Muscle layer of colon (tissue), 2 donors: ENCODE measurements around the gene FAR2.
"Not testable (repeated sequence)": the region's sequence is repeated elsewhere in the genome, so short reads cannot be mapped to it uniquely, and the experiment has no call there.

Experiments used
- H3K27ac ChIP-seq: one replicate; pipeline ENCODE4 v1.7.0; 2013; ENCODE audit warnings: low read depth, mild to moderate bottlenecking, low read length, moderate library complexity
- H3K27me3 ChIP-seq, 2 donors: one replicate each; pipeline ENCODE4 v1.7.0; 2013; ENCODE audit warnings: low read length in 2 of 2, mild to moderate bottlenecking in 2 of 2; ENCODE audit not compliant: insufficient read depth in 2 of 2, control insufficient read depth in 1 of 2
- H3K36me3 ChIP-seq: one replicate; pipeline ENCODE4 v1.7.0; 2013; ENCODE audit warnings: mild to moderate bottlenecking, low read length; ENCODE audit not compliant: insufficient read depth
- H3K4me1 ChIP-seq: one replicate; pipeline ENCODE4 v1.7.0; 2013; ENCODE audit warnings: mild to moderate bottlenecking, low read length; ENCODE audit not compliant: insufficient read depth
- H3K4me3 ChIP-seq, 2 donors: one replicate each; pipeline ENCODE4 v1.7.0; 2013; ENCODE audit warnings: low read length in 2 of 2, low read depth in 1 of 2, mild to moderate bottlenecking in 1 of 2, moderate library complexity in 1 of 2
- H3K9ac ChIP-seq: one replicate; pipeline ENCODE4 v1.7.0; 2013; ENCODE audit warnings: low read length
- H3K9me3 ChIP-seq: one replicate; pipeline ENCODE4 v1.7.0; 2013; ENCODE audit warnings: mild to moderate bottlenecking, low read length
- donor health status: abdominal sarcoma.
- donor health status: Adenocarcinoma of cecum.

Gene FAR2

DNA sequence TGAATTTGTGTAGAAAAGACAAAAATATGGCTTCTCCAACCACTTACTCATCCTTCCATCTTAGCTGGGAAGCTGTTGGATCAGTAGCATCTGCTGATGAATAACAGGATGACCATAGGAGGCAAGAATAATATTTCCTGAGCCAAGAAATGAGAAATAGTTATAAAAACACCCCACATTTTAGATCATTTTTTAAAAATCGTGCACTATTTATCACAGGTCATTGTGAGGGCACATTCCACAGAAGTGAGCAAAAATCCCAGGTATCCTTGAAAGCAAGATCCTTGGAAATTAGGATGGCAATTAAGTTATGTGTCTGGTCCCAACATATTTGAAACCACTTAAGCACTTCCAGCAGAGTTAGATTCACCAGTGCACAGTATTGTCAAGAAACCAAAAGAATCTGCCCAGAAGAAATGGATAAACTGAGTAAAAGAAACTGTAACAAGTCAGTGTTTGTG is 8.4 kb downstream of the FAR2 start:
- H3K4me3 ChIP-seq = no peak overlapping the region
- peaks cover 8% of the 10 kb centered on the region for H3K4me1 ChIP-seq
- H3K27ac ChIP-seq = no peak overlapping the region

DNA sequence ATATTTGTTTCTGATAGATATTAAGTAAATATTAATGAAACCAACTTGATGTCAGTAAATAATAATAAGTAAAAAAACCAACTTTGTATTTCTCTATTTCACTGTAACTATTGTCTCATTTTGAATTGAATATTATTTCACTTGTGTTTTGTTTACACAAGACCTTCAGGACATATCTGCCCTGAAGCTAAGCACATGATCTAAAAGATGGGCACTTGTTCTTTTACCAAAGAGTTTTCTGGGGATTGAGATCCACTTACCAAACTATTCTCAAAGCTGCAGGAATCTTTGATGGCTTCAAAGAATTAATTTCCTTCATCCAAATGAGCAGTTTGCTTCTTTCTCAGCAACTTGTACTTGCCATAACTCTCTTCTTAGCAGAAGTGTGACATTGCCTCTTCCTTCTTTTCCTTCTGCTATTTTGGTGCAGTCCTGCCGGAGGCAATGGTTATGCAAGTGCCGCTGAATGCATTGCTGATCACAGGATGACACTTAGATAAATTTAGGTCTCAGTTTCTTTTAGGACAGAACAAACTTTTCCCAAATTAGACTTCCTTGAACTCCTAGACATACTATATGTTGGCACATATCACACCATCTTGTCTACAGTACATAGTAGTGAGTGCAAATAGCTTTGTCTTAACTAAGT is 9.2 kb downstream of the FAR2 start:
- Histone ChIP-seq H3K27me3 (no peaks in the 10 kb centered on the region), H3K9me3 (no peaks in the 10 kb centered on the region), H3K36me3 (no peaks in the 10 kb centered on the region), H3K9ac (no peak overlapping the region), H3K27ac (no peak overlapping the region), H3K4me3 (no peak overlapping the region), H3K4me1 (peaks cover 1% of the 10 kb centered on the region)

More for the DNA sequence above, 8.4 kb downstream of the FAR2 start:
- H3K9me3 ChIP-seq = no peaks in the 10 kb centered on the region
- H3K27me3 ChIP-seq = no peaks in the 10 kb centered on the region
- no peak overlapping the region for H3K9ac ChIP-seq
- H3K36me3 ChIP-seq = no peaks in the 10 kb centered on the region

DNA sequence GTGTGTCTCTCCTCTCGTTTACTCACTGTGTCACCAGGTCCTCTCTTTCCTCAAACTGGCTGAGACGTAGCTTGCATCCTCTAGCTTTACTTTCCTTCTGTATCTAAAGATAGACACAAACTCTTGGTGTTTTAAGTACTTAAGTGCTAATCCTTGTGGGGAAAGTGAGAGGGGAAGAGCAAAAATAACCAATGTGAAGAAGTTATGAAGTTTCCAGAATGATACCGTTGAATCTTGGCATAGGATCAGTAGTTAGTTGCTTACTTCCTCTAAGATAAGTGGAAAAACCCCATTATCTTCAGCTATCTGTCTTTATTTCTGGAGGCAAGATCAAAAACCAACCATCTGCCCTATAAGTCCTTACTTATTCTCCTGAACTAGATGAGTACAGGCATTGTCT is 10.6 kb downstream of the FAR2 start:
- H3K9ac ChIP-seq = no peak overlapping the region
- H3K4me1 ChIP-seq = peaks cover 10% of the 10 kb centered on the region
- no peak overlapping the region for H3K27ac ChIP-seq
- no peaks in the 10 kb centered on the region for H3K36me3 ChIP-seq
- no peaks in the 10 kb centered on the region for H3K9me3 ChIP-seq
- H3K27me3 ChIP-seq = no peaks in the 10 kb centered on the region
- no peak overlapping the region for H3K4me3 ChIP-seq

DNA sequence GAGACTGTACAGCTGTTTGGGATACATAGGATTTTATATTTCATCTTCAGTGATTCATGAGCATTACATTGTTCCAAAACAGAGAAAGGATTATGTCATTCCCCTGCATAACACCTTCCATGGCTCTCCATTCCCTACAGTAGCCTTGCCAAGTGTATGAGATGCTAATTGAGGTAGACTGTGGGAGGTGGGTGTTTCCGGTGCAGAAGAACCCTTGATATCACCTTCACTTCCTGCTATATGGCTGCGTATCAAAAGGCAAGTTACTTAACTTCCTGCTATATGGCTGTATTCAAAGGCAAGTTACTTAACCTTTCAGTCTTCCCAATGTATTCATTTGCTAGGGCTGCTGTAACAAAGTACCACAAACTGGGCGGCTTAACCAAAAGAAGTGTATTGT is 11.2 kb downstream of the FAR2 start:
- H3K4me3 ChIP-seq = no peak overlapping the region
- no peaks in the 10 kb centered on the region for H3K27me3 ChIP-seq
- H3K27ac ChIP-seq = no peak overlapping the region
- H3K9ac ChIP-seq = no peak overlapping the region
- H3K36me3 ChIP-seq = no peaks in the 10 kb centered on the region
- H3K4me1 ChIP-seq = peaks cover 16% of the 10 kb centered on the region
- no peaks in the 10 kb centered on the region for H3K9me3 ChIP-seq

DNA sequence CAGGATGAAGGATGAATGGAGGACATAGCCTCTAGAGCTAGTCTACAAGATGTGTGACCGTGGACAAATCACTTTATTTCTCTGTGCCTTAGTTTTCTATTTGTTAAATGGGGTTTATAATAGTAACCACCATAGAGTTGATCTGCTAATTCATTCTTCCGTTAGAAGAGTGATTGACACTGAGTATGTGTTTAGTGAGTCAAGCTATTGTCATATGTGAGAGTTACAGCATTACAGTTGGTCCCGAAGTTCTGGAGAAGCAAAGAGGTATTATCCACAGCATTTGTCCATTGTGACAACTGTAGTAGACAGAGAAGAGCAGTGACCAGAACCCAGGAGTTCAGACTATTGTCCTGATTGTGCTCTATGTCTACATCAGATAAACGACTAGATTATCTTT is 14.1 kb downstream of the FAR2 start:
- H3K9me3 ChIP-seq = no peaks in the 10 kb centered on the region
- H3K27ac ChIP-seq = no peak overlapping the region
- H3K27me3 ChIP-seq = no peaks in the 10 kb centered on the region
- no peaks in the 10 kb centered on the region for H3K36me3 ChIP-seq
- H3K9ac ChIP-seq = no peak overlapping the region
- H3K4me3 ChIP-seq = no peak overlapping the region
- peaks cover 22% of the 10 kb centered on the region for H3K4me1 ChIP-seq

DNA sequence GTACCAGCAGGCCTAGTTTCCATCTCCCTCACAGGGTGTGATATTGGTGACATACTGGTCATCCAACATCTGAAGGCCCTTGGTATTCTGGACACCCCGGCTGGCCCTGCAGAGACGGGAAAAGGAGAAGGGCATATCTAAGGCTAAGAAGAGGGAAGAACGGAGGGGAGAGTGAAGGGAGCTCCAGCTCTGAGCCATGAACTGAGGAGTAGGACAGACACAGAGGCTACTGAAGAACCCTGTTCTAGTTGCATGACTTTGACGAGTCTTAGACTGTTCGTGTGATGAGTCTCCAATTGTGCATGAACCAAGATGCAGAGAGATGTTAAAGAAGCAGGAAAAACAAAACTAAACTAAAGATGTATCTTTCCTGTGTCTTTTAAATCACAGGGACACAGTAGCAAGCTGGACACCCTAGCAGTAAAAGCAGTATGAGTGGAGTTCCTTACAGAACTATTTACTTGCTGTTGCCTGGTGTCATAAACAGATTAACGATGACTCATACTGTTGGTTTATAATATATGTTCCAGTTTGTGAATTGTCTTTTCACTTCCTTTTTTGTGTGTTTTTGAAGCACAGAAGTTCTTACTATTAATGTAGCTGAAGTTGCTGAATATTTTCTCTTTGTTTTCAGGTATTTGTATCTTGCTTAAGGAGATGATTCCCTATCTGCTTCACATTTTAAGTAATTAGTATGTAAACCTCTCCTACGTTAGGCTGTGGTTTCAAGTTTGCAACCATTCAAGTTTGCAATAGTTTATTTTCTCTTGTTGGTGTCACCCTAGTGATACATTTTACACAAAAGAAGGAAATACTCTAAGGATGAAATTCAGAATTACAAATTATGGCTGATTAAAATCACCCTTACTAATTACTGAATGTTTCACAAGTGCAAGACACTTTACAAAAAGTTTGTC is 15.7 kb downstream of the FAR2 start:
- no peak overlapping the region for H3K9ac ChIP-seq
- H3K4me3 ChIP-seq = no peak overlapping the region
- H3K4me1 ChIP-seq = peaks cover 22% of the 10 kb centered on the region
- H3K36me3 ChIP-seq = no peaks in the 10 kb centered on the region
- H3K27ac ChIP-seq = peak overlapping the region; percentile 43
- H3K9me3 ChIP-seq = no peaks in the 10 kb centered on the region
- no peaks in the 10 kb centered on the region for H3K27me3 ChIP-seq

DNA sequence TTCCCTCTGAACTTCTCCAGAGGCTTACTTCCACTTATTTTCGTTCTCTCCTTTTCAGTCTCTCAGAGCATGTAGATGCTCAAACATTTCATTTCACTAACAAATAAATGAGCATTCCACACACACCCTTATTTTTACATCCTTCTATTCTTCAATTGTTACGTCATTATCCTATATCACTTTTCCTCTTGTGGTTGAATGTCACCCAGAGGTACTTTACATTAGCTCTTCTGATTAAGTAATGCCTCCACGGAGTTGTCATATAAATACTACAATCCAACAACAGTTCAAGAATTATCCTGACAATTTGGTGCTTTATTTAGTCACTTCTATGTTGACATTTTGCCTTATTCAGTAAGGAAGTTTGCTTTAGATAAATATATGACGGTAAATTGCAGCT is 18.4 kb downstream of the FAR2 start:
- no peak overlapping the region for H3K9ac ChIP-seq
- H3K4me1 ChIP-seq = peaks cover 22% of the 10 kb centered on the region
- no peak overlapping the region for H3K27ac ChIP-seq
- no peaks in the 10 kb centered on the region for H3K27me3 ChIP-seq
- no peaks in the 10 kb centered on the region for H3K36me3 ChIP-seq
- H3K4me3 ChIP-seq = no peak overlapping the region
- H3K9me3 ChIP-seq = no peaks in the 10 kb centered on the region

DNA sequence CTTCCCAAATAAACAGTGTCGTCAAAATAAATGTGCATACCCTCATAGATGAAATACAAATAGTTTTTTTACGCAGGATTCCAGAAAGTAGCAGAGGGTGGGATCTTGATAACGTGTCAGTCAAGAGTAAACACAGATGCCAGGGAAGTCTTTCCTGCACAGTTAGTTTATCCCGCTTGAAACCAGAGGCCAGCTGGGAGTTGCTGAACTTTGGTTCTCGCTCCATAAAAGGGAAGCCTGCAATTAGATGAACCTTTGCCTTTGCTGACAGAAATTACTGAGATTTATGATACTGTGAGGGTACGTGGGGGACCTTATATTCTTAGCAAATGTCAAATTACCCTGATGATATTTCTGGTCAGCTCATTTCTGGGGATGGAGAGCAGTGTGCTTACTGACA is 18.9 kb downstream of the FAR2 start:
- no peak overlapping the region for H3K27ac ChIP-seq
- H3K4me1 ChIP-seq = peaks cover 22% of the 10 kb centered on the region
- no peaks in the 10 kb centered on the region for H3K9me3 ChIP-seq
- H3K36me3 ChIP-seq = no peaks in the 10 kb centered on the region
- no peak overlapping the region for H3K4me3 ChIP-seq
- no peak overlapping the region for H3K9ac ChIP-seq
- no peaks in the 10 kb centered on the region for H3K27me3 ChIP-seq

DNA sequence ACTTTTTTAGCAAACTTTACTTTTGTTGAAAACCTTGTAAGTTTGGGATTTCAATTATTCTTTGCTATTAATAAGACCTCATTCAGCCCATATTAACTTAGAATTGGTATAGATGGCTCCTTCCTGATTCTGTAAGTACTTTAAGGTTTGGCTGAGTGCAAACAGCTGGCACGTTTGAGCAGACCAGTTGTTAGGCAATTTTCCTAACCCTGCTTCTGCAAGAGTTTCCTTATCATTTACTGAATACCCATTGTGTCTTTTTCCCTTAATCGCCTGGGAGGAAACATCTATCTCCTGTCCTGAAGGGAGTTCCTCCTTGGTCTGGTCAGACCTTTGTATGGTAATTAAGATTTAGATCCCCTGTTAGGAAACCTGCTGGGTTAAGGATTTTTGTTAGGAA is 20.9 kb downstream of the FAR2 start:
- H3K9me3 ChIP-seq, H3K27ac ChIP-seq, H3K9ac ChIP-seq, H3K4me3 ChIP-seq, H3K4me1 ChIP-seq, H3K27me3 ChIP-seq, H3K36me3 ChIP-seq: not testable (repeated sequence)

DNA sequence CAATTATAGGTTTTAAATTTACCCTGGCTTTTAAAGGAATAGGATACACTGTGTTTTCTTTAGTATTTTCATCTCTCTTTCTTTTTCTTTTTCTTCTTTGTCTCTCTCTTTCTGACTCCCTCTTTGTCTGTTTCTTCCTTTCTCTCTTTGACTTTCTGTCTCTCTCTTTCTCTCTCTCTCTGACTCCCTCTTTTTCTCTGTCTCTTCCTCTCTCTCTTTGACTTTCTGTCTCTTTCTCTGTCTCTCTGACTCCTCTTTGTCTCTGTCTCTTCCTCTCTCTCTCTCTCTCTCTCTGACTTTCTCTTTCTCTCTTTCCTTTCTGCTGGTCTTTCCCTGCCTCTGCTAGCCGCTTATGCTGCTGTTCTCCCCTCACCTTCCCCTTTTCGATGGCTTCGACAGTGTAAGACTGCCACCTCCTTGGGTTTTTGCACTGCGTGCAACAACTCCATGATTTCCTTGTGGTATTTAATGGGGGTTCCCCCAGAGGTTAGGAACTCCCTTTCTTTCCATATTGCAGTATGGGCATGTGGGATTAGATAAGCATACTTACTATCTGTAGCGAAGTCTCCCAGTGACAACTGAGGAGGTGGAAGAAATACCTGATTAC is 21.5 kb downstream of the FAR2 start:
- not testable (repeated sequence) for H3K9ac ChIP-seq, H3K9me3 ChIP-seq, H3K4me1 ChIP-seq, H3K27me3 ChIP-seq, H3K36me3 ChIP-seq, H3K27ac ChIP-seq, H3K4me3 ChIP-seq

DNA sequence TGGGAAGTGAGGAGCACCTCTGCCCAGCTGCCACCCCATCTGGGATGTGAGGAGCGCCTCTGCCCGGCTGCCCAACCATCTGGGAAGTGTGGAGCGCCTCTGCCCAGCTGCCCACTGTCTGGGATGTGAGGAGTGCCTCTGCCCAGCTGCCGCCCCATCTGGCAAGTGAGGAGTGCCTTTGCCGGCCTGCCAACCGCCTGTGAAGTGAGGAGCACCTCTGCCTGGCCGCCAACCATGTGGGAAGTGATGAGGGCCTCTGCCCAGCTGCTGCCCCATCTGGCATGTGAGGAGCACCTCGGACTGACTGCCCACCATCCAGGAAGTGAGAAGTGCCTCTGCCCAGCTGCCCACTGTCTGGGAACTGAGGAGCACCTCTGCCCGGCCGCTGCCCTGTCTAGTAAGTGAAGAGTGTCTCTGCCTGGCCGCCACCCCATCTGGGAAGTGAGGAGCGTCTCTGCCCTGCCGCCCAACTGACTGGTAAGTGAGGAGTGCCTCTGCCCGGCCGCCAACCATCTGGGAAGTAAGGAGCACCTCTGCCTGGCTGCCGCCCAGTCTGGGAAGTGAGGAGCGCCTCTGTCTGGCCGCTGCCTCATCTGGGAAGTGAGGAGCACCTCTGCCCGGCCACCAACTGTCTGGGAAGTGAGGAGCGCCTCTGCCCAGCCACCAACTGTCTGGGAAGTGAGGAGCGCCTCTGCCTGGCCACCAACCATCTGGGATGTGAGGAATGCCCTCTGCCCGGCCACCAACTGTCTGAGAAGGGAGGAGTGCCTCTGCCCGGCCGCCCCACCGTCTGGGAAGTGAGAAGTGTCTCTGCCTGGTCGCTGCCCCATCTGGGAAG is 22.6 kb downstream of the FAR2 start:
- H3K36me3 ChIP-seq = no peaks in the 10 kb centered on the region
- H3K4me3 ChIP-seq = no peak overlapping the region
- H3K9me3 ChIP-seq = no peaks in the 10 kb centered on the region
- no peaks in the 10 kb centered on the region for H3K27me3 ChIP-seq
- no peak overlapping the region for H3K9ac ChIP-seq
- H3K27ac ChIP-seq = no peak overlapping the region
- H3K4me1 ChIP-seq = no peaks in the 10 kb centered on the region
